G401.6 (cell line): ENCODE results near the gene SCN4B.

Source experiments
- FAIRE-seq: peaks from 2 replicates; lab custom pipeline; 2012; peaks lifted over from hg19 to GRCh38; lab: Jason Lieb, UNC

Gene SCN4B

GRCh38 chr11:118174006-118174567, 21.5 kb upstream of the SCN4B start:
- FAIRE-seq: no peak

DNA sequence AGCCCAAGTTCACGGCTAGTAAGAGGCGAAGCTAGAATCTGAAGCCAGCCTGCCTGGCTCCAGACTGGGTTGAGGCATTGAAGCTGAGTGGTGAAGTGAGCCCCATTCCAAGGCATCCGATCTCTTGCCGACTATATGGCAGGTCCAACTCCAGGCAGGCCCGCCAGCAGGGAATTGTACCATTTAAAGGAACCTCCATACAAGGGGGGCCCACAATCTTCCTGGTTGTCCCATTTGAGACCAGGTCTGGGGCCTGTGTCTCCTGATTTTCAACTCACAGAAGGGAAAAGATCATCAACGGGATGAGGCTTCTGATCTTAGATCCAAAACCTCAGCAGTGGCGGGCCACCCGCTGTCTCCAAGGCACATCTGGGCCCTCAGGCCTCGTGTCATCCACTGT, 19.7 kb upstream of the SCN4B start:
- no peak for FAIRE-seq

DNA sequence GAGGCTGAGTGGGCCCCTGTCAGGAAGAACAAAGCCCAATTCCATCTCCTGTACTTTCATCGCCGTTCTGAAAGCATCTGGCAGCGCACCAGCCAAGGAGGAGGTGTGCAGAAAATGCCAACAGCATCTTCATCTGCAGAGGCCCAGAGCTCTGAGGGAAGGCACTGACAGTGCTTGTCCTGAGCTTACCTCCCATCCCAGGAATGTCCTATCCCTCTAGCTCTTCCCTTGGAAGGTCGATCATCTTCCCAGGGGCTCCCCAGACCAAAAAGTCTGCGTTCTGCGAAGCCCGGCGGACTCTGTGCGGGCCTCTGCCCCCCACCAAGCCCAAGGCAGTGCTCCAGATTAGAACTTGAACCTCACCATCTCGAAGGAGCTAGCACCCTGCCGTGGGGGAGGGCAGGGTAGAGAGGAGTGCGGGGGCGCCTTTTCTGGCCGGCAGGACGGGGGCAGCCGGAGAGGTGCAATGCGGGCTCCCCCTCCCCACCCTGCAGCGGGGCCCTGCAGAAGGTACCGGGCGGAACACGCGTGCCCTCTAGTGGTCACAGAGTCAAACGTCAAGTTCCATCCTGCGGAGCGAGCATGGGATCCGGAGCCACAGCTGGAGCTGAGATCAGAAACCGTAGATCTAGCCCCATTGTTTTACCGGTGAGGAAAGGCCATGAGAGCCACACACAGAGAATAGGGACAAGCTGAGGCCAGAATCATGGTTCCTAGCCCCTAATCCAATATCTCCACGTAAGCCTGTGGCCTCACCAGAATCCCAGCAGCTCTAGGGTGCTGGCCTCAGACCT, 18.8 kb upstream of the SCN4B start:
- no peak for FAIRE-seq

- no peak for FAIRE-seq
These were observed 18.3 kb upstream of the SCN4B start for GRCh38 chr11:118170882-118171268.

DNA sequence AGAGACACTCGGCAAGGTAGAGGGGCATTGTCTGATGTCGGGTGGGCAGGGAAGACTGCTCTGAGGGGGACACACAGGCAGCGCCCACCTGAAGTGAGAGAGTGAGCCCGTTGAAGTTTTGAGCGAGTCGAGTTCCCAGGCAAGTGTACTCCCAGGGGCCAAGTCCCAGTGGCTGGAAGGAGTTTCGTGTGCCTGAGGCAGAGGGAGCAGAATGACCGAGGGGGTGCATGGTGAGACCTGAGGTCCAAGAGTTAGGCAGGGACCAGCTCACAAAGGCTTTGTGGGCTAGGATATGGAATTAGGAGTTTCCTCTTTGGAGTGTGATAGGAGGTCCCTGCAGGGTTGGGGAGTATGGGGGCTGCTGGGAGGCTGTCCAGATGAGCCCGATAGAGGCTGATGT, 17.6 kb upstream of the SCN4B start:
- FAIRE-seq: no peak

DNA sequence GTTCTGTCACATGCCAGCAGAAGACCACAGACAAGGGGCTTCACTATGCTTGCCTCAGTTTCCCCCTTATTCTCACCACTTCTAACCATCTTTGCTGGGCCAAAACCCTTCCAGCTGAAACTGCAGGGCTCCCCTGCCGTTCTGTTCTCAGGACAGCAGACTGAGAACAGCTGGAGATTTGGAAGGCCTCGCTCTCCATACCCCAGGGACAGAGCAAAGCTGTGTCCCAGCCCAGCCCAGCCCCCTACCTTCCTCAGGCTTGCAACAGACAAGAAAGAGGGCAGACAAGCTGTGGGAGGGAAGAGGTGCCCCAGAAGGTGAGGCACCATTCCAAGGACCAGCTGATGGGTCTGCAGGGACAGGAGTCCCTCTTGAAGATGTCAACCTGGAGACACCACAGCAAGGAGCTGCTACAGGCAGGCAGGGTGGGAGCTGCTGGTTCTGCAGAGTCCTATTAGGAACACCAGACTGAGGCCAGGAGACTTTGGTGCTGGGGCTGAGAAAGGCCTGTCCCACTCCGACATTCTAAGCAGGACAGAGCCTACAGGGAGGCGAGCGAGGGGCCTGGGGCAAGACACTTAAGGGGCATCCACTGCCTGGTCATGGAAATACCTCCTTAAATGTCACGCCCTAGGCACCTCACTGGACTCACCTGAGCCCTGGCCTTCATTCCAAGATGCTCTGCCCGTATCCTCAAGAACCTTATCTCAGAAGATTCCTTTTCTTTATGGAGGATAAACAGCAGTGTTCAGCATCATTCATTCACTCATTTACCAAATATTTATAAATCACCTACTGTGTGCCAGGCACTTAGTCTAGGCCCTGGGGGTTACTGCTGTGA, 16.9 kb upstream of the SCN4B start:
- no peak for FAIRE-seq

DNA sequence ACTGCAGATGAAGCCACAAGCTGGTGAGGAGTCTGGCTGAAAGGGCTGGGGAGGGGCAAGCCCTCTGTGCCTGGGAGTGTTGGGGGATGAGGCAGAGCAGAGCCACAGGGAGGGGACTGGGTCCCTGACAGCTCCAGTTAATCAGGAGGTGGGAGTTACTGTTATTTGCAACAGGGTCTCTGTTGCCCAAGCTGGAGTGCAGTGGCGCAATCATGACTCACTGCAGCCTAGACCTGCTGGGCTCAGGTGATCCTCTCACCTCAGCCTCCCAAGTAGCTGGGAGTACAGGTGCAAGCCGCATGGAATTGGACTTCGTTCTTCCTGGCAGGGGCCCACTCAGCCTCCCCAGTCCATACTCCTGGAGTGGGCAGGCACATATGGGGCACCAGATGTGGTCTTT, 16.1 kb upstream of the SCN4B start:
- no peak for FAIRE-seq

GRCh38 chr11:118168316-118168715, 15.7 kb upstream of the SCN4B start:
- FAIRE-seq: no peak

- FAIRE-seq: no peak
These were observed 15.3 kb upstream of the SCN4B start for GRCh38 chr11:118167906-118168305.

- no peak for FAIRE-seq
These were observed 14.6 kb upstream of the SCN4B start for GRCh38 chr11:118167253-118167652.

- FAIRE-seq: no peak
These were observed 14.0 kb upstream of the SCN4B start for GRCh38 chr11:118166641-118167040.

DNA sequence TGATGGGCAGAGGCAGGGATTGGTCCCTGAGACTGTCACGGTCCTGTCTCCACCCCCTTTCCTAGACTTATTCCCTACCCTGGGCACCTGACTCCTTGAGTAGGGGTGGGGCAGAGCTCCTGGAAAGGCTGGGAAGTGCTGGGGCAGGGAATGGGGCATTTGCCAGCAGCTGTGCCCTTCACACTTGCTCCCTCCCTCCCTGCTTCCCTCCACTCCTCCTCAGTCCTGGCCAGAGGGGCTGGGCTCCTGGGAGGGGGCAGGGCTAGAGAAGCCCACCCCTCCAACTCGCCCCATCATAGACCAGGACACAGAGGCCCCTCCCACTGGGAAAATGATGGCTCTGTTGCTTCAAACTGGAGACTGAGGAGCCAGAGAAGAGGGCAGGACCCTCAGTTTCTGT, 12.3 kb upstream of the SCN4B start:
- FAIRE-seq: no peak

DNA sequence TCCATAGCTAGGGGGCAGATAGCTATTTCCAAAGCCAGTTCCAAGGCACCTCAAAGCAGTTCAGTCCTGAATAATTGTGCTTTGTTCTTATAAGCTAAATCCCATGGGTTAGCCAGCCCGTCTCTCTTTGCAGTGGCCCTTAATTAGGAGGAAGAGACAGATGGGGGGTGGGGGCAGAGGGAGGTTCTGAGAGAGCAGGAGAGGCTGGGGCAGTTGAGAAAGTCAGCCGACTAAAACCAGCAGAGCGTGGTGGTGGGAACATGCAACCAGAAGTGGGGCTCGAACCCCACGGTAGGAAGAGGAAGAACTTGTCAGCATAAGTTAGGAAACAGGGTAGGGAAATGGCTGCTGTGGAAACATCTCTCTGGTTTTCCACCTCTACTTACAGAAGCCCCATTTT, 10.9 kb upstream of the SCN4B start:
- FAIRE-seq: no peak

- no peak for FAIRE-seq
These were observed 10.2 kb upstream of the SCN4B start for GRCh38 chr11:118162846-118163245.

DNA sequence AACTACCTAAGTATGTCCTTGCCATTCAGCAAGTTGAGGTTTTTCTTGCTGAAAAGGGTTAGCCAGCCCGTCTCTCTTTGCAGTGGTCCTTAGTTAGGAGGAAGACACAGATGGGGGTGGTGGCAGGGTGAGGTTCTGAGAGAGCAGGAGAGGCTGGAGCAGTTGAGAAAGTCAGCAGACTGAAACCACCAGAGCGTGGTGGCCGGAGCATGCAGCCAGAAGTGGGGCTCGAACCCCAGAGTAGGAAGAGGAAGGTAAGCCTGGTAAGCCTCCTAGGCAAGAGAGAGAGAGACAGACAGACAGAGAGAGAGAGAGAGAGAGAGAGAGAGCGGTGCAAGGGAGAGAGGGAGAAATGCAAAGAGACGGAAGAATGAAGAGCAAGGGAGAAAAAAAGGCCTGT, 9.2 kb upstream of the SCN4B start:
- FAIRE-seq: no peak

DNA sequence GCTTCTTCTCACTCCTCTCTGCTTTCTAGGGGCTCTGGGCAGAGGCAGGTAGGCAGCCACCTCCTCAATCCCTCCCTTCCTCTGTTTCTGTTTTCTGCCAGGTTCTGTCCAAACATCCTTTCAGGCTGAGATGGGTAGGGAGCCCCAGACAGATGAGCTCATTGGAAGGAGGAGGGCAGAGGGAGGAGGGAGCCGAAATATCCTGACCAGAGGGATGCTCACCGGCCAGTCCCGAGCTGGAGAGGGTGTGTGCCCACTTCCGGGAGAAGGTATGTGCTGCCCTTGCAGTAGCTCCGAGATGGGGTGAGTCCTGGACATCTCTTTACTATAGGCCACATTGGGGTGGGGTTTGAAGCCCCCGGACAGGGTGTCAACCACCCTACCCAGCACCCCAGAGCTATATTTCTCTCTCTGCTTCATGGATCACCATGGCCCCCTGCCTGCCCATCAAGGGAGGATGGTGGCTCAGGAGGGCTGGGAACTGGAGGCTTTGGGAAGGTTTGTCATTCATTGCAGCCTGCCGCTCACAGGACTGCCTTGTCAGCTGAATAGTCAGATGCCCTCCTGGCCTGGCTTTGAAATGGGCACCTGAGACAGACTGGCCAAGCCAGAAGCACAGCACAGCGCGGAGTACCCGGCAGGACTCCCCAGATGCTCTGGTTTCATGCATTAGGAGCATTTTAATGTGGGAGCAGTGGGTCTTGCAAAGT, 4.7 kb upstream of the SCN4B start:
- no peak for FAIRE-seq

- FAIRE-seq: no peak
These were observed 4.0 kb upstream of the SCN4B start for GRCh38 chr11:118156531-118157185.

- no peak for FAIRE-seq
These were observed 3.3 kb upstream of the SCN4B start for GRCh38 chr11:118155776-118156530.

DNA sequence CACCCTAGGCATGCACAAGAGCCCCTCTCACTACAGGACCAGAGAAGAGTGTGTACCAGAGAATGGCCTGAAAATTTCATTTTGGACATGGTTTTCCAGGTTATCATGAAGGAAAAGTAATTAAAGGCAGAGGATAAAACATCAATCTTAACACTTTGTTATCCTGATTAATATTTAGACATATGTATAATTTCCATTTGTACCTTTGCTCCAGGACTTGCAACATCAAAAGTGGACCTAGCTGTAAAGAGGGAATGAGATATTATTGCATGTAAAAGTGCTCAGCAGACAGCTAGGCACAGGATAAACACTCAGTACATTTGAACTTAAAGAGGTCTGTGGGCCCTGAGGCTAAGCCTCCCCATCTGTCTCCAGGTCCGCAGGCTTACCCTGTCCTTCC, 2.0 kb upstream of the SCN4B start:
- FAIRE-seq: no peak

DNA sequence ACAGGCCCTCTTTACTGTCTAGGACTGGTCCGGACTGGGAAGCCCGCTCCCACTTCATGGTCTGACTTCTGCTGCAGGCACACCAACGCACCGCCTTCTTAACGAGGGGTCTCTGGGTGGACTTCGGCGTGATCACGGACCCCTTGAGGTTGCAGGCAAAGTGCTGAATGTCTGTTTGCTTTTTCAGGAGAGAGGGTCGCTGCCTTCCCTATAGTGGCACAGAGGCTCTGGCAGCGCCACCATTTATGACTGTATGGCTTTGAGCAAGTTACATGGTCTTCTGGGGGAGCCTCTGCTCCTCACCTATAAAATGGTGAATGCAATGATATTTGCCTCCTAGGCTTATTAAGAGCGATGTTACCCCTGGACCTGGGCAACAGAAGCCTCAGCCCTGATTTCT, 1.4 kb upstream of the SCN4B start:
- FAIRE-seq: no peak

GRCh38 chr11:118153516-118153915, 893 bp upstream of the SCN4B start:
- FAIRE-seq: no peak
